GM23338 (cell line): Measurements from ENCODE around the gene EEIG2. TPM values are rescaled to one million over a fixed set of nuclear protein-coding genes. Genes with fewer than 3 reads are reported as not detected.
A peak's percentile ranks its signal among the peaks of the same experiment; 100 is the strongest.

ENCODE experiments used
- ATAC-seq: fragments of 200-7000 bp; cut with Tn5 transposase; 3 replicates; pipeline ENCODE4 v1.9.1; 2020
- DNase-seq: peaks from one replicate; pipeline ENCODE4 v3.0.0-alpha.2; 2015; ENCODE audit warnings: low spot score
- H2AFZ ChIP-seq: fragments of 200-600 bp; sonication (generic); 2 replicates; pipeline ENCODE4 v1.8.0; 2016; ENCODE audit warnings: antibody characterized with exemption, mild to moderate bottlenecking, moderate library complexity
- H3F3A ChIP-seq: fragments of 200-600 bp; sonication (generic); replicated peaks from 2 replicates; pipeline ENCODE4 v1.8.0; 2017; ENCODE audit warnings: antibody characterized with exemption, mixed run types, low read depth
- H3K27ac ChIP-seq: fragments of 200-600 bp; sonication (generic); 2 replicates; pipeline ENCODE4 v1.6.1; 2016; ENCODE audit warnings: low read depth
- H3K27me3 ChIP-seq: fragments of 200-600 bp; sonication (generic); 2 replicates; pipeline ENCODE4 v1.8.0; 2016; ENCODE audit warnings: mild to moderate bottlenecking, mixed run types, moderate library complexity; ENCODE audit not compliant: insufficient read depth
- H3K36me3 ChIP-seq: fragments of 200-600 bp; sonication (generic); 2 replicates; pipeline ENCODE4 v1.8.0; 2016; ENCODE audit warnings: mild to moderate bottlenecking; ENCODE audit not compliant: insufficient read depth
- H3K4me1 ChIP-seq: fragments of 200-600 bp; sonication (generic); 2 replicates; pipeline ENCODE4 v1.8.0; 2016; ENCODE audit warnings: mild to moderate bottlenecking, moderate library complexity; ENCODE audit not compliant: insufficient read depth
- H3K4me2 ChIP-seq: fragments of 200-600 bp; sonication (generic); 2 replicates; pipeline ENCODE4 v1.7.1; 2017; ENCODE audit warnings: mixed run types
- H3K4me3 ChIP-seq: fragments of 200-600 bp; sonication (generic); 2 replicates; pipeline ENCODE4 v1.6.1; 2016; ENCODE audit warnings: mixed run types
- H3K79me2 ChIP-seq: fragments of 200-600 bp; sonication (generic); replicated peaks from 2 replicates; pipeline ENCODE4 v1.8.0; 2017; ENCODE audit warnings: mild to moderate bottlenecking; ENCODE audit not compliant: insufficient read depth
- H3K9me2 ChIP-seq: fragments of 200-600 bp; sonication (generic); 2 replicates; pipeline ENCODE4 v1.8.0; 2017; ENCODE audit not compliant: insufficient read depth
- H4K20me1 ChIP-seq: fragments of 200-600 bp; sonication (generic); replicated peaks from 2 replicates; pipeline ENCODE4 v1.8.0; 2017; ENCODE audit warnings: mild to moderate bottlenecking; ENCODE audit not compliant: insufficient read depth
- H3K27ac Mint-ChIP-seq: 2 replicates; pipeline ENCODE4 v1.8.0; 2020; ENCODE audit warnings: inconsistent platforms, mild to moderate bottlenecking, moderate library complexity, mixed read lengths
- H3K27me3 Mint-ChIP-seq: 3 replicates; pipeline ENCODE4 v1.8.0; 2022; ENCODE audit warnings: low read depth, mild to moderate bottlenecking, moderate library complexity, mixed read lengths, inconsistent platforms; ENCODE audit not compliant: insufficient read depth, poor library complexity
- H3K36me3 Mint-ChIP-seq: 3 replicates; pipeline ENCODE4 v1.8.0; 2021; ENCODE audit warnings: low read depth, mild to moderate bottlenecking, inconsistent platforms, moderate library complexity, mixed read lengths
- H3K4me1 Mint-ChIP-seq: 3 replicates; pipeline ENCODE4 v1.8.0; 2020; ENCODE audit warnings: mild to moderate bottlenecking, inconsistent platforms, mixed read lengths
- H3K4me3 Mint-ChIP-seq: 3 replicates; pipeline ENCODE4 v1.8.0; 2021; ENCODE audit warnings: moderate library complexity, mild to moderate bottlenecking, inconsistent platforms, mixed read lengths
- H3K9me3 Mint-ChIP-seq: 3 replicates; pipeline ENCODE4 v1.8.0; 2020; ENCODE audit warnings: moderate library complexity, mild to moderate bottlenecking, inconsistent platforms, mixed read lengths
- CREB1 ChIP-seq: fragments of 250-450 bp; sonication (Bioruptor Pico); IDR thresholded peaks from 2 replicates; pipeline ENCODE4 v1.5.0; 2020; ENCODE audit warnings: low read depth, mild to moderate bottlenecking, moderate library complexity
- ETS1 ChIP-seq: IDR thresholded peaks from 2 replicates; pipeline ENCODE4 v1.6.1; 2016; ENCODE audit warnings: antibody characterized with exemption
- EZH2 ChIP-seq: fragments of 200-600 bp; sonication (generic); IDR thresholded peaks from one replicate; pipeline ENCODE4 v1.8.0; 2017; ENCODE audit warnings: antibody characterized with exemption, mild to moderate bottlenecking, low read depth; ENCODE audit not compliant: unreplicated experiment
- EZH2phosphoT487 ChIP-seq: fragments of 200-600 bp; sonication (generic); IDR thresholded peaks from one replicate; pipeline ENCODE4 v1.8.1; 2018; ENCODE audit warnings: antibody characterized with exemption; ENCODE audit not compliant: unreplicated experiment
- JUNB ChIP-seq: IDR thresholded peaks from one replicate; pipeline ENCODE4 v1.6.1; 2016; ENCODE audit warnings: antibody characterized with exemption; ENCODE audit not compliant: unreplicated experiment
- NANOG ChIP-seq: IDR thresholded peaks from 2 replicates; pipeline ENCODE4 v1.6.1; 2016; ENCODE audit warnings: antibody characterized with exemption, borderline replicate concordance
- POLR2AphosphoS5 ChIP-seq: IDR thresholded peaks from 2 replicates; pipeline ENCODE4 v1.6.1; 2016; ENCODE audit warnings: antibody characterized with exemption, low read depth
- STAT1 ChIP-seq: IDR thresholded peaks from one replicate; pipeline ENCODE4 v1.6.1; 2016; ENCODE audit warnings: antibody characterized with exemption; ENCODE audit not compliant: unreplicated experiment
- ZNF114 ChIP-seq: fragments of 250-450 bp; sonication (Bioruptor Pico); IDR thresholded peaks from 2 replicates; pipeline ENCODE4 v1.5.0; 2020; ENCODE audit warnings: mild to moderate bottlenecking, moderate library complexity
- ZNF331 ChIP-seq: fragments of 250-450 bp; sonication (Bioruptor Pico); IDR thresholded peaks from 2 replicates; pipeline ENCODE4 v1.5.0; 2020; ENCODE audit warnings: low read depth, mild to moderate bottlenecking, moderate library complexity
- ZNF462 ChIP-seq: fragments of 250-450 bp; sonication (Bioruptor Pico); IDR thresholded peaks from 2 replicates; pipeline ENCODE4 v1.5.0; 2020; ENCODE audit warnings: mild to moderate bottlenecking, moderate library complexity
- polyA plus RNA-seq: library from polyadenylated mRNA; unstranded; fragments of >200 nt; fragmentation: Nextera tagmentation; extraction: Ambion mirVana; gene quantifications from 2 replicates; pipeline ENCODE4 v1.2.1, GENCODE V29; 2016
- total RNA-seq: library from RNA; depleted of rRNA; stranded (reverse); fragments of >200 nt; shearing (Covaris generic); gene quantifications from 2 replicates; pipeline ENCODE4 v1.2.3, GENCODE V29; 2014
- TF ChIP-seq, protein P1 (sequence below): IDR thresholded peaks from one replicate; pipeline ENCODE4 v1.6.1; 2018; ENCODE audit warnings: antibody characterized with exemption; ENCODE audit not compliant: unreplicated experiment
- TF ChIP-seq, protein P2 (sequence below), 2 experiments: fragments of 200-600 bp in 1 of 2; sonication (generic) in 1 of 2; conservative IDR thresholded peaks; 2 replicates each; pipeline versions ENCODE4 v1.5.1 to v1.6.1; 2016 to 2017; ENCODE audit warnings: antibody characterized with exemption in 2 of 2, low read depth in 2 of 2, mild to moderate bottlenecking in 2 of 2, moderate library complexity in 1 of 2

The EEIG2 gene
- total and polyA plus RNA-seq, 2 experiments from 2014 or later, result 7.9 to 44.5 TPM

DNA sequence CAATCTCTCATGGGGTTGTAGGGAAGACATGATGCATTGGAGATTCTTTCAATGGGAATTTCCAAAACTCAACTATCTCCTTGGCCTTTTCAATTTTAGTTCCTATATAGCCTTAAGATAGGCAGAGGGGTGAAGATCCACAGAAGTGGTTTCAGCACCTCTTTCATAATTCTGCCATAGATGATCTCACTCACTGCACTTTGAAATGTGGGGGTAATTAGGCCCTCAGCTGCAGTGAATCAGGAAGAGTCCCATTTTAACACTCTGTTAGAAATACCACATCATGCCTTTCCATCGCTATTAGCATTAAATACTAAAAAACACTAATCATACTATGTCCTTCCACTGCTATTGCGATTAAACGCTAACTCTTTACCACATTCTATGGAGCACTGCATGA, 25.1 kb upstream of the EEIG2 start:
- H3K27ac ChIP-seq, result no peak overlapping the region
- peaks cover 5% of the 10 kb centered on the region for H3K27me3 Mint-ChIP-seq
- H3K4me2 ChIP-seq, result no peak overlapping the region
- no peak overlapping the region for H3K27ac Mint-ChIP-seq
- peak overlapping the region; percentile 4; the same call in 1 of the 2 replicates for H2AFZ ChIP-seq
- H3K4me3 Mint-ChIP-seq, result no peak overlapping the region
- H3K27me3 ChIP-seq, result no peaks in the 10 kb centered on the region
- 0 out of 2 replicates have a peak, but pooled peaks cover 7% of the 10 kb centered on the region for H3F3A ChIP-seq
- no peak overlapping the region for H3K4me3 ChIP-seq
- no peaks in the 10 kb centered on the region for H3K36me3 ChIP-seq
- H3K36me3 Mint-ChIP-seq, result peaks cover 6% of the 10 kb centered on the region; the same call in 2 of the 3 replicates
- H3K4me1 Mint-ChIP-seq, result peaks cover 33% of the 10 kb centered on the region
- peaks cover 31% of the 10 kb centered on the region for H3K4me1 ChIP-seq
- H3K9me3 Mint-ChIP-seq, result peaks cover 18% of the 10 kb centered on the region
- ATAC-seq (no peak), DNase-seq (no peak)
- no peaks in the 10 kb centered on the region for H3K9me2 ChIP-seq
- no peaks in the 10 kb centered on the region for H3K79me2 ChIP-seq
- no peaks in the 10 kb centered on the region for H4K20me1 ChIP-seq
- TF ChIP-seq, protein P1, sequence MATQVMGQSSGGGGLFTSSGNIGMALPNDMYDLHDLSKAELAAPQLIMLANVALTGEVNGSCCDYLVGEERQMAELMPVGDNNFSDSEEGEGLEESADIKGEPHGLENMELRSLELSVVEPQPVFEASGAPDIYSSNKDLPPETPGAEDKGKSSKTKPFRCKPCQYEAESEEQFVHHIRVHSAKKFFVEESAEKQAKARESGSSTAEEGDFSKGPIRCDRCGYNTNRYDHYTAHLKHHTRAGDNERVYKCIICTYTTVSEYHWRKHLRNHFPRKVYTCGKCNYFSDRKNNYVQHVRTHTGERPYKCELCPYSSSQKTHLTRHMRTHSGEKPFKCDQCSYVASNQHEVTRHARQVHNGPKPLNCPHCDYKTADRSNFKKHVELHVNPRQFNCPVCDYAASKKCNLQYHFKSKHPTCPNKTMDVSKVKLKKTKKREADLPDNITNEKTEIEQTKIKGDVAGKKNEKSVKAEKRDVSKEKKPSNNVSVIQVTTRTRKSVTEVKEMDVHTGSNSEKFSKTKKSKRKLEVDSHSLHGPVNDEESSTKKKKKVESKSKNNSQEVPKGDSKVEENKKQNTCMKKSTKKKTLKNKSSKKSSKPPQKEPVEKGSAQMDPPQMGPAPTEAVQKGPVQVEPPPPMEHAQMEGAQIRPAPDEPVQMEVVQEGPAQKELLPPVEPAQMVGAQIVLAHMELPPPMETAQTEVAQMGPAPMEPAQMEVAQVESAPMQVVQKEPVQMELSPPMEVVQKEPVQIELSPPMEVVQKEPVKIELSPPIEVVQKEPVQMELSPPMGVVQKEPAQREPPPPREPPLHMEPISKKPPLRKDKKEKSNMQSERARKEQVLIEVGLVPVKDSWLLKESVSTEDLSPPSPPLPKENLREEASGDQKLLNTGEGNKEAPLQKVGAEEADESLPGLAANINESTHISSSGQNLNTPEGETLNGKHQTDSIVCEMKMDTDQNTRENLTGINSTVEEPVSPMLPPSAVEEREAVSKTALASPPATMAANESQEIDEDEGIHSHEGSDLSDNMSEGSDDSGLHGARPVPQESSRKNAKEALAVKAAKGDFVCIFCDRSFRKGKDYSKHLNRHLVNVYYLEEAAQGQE, result no peak
- TF ChIP-seq ZNF331 (CRISPR knock-in tag), result no peak
- no peak for TF ChIP-seq EZH2
- TF ChIP-seq ZNF462 (CRISPR knock-in tag), result no peak
- TF ChIP-seq NANOG, result no peak
- no peak for TF ChIP-seq STAT1
- TF ChIP-seq EZH2phosphoT487, result no peak
- TF ChIP-seq, protein P2, sequence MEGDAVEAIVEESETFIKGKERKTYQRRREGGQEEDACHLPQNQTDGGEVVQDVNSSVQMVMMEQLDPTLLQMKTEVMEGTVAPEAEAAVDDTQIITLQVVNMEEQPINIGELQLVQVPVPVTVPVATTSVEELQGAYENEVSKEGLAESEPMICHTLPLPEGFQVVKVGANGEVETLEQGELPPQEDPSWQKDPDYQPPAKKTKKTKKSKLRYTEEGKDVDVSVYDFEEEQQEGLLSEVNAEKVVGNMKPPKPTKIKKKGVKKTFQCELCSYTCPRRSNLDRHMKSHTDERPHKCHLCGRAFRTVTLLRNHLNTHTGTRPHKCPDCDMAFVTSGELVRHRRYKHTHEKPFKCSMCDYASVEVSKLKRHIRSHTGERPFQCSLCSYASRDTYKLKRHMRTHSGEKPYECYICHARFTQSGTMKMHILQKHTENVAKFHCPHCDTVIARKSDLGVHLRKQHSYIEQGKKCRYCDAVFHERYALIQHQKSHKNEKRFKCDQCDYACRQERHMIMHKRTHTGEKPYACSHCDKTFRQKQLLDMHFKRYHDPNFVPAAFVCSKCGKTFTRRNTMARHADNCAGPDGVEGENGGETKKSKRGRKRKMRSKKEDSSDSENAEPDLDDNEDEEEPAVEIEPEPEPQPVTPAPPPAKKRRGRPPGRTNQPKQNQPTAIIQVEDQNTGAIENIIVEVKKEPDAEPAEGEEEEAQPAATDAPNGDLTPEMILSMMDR (conservative IDR thresholded peaks at IDR 0.05; ENCODE audit: low read depth in 2 of 2), result no peak
- TF ChIP-seq ETS1, result no peak
- TF ChIP-seq CREB1 (CRISPR knock-in tag), result no peak
- TF ChIP-seq JUNB, result no peak
- TF ChIP-seq POLR2AphosphoS5, result no peak
- no peak for TF ChIP-seq ZNF114 (CRISPR knock-in tag)
